ENCODE measurements around the gene PIK3R2. TPM values are rescaled to one million over a fixed set of nuclear protein-coding genes. Genes with fewer than 3 reads are reported as not detected.

PIK3R2 gene
- total RNA-seq, 1 donor from 2014 or later = 41.4 TPM

DNA sequence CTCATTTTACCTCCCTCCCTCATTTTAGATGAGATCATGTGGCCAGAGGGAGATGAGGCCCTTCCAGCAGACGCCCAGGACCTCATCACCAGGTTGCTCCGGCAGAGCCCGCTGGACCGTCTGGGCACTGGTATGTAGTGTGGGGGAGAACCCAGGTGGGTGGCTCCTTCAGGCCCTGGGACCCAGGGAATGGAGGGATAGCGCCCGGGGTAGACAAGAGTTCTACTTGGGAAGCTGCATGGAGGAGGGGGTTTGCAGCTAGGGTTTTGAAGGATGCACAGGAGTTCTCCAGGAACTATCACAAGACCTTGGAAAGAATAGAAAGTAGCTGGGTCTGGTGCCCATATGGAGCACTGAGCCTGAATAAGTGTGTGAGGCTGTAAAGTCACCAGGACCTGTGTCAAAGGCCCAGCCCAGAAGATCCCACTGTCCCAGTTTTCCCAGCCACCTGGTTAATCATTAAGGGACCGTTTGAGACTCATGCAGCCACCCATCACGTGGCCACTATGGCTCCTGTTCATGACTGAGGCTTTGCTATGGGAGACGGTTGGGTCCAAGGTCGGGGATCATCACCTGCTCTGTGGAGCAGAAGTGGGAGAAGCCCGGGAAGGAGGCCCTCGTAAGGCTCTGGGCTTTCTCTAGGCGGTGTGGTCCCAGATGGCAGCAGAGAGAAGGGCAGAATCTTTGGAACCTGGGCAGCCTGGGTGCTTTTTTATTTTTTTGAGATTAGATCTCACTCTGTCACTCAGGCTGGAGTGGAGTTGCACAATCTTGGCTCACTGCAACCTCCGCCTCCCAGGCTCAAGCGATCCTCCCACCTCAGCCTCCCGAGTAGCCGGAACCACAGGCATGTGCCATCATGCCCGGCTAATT is 17.0 kb upstream of the PIK3R2 start:
- TF ChIP-seq, protein P1, sequence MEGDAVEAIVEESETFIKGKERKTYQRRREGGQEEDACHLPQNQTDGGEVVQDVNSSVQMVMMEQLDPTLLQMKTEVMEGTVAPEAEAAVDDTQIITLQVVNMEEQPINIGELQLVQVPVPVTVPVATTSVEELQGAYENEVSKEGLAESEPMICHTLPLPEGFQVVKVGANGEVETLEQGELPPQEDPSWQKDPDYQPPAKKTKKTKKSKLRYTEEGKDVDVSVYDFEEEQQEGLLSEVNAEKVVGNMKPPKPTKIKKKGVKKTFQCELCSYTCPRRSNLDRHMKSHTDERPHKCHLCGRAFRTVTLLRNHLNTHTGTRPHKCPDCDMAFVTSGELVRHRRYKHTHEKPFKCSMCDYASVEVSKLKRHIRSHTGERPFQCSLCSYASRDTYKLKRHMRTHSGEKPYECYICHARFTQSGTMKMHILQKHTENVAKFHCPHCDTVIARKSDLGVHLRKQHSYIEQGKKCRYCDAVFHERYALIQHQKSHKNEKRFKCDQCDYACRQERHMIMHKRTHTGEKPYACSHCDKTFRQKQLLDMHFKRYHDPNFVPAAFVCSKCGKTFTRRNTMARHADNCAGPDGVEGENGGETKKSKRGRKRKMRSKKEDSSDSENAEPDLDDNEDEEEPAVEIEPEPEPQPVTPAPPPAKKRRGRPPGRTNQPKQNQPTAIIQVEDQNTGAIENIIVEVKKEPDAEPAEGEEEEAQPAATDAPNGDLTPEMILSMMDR (IDR thresholded peaks at IDR 0.05; ENCODE audit: insufficient read depth, low read length, poor library complexity, severe bottlenecking) = no peak
- Histone ChIP-seq H3K27me3 (ENCODE audit: control insufficient read depth, insufficient read depth, low read length) (no peaks in the 10 kb centered on the region), H3K36me3 (ENCODE audit: control insufficient read depth, insufficient read depth, low read length) (no peaks in the 10 kb centered on the region), H3K4me3 (ENCODE audit: low read depth, low read length) (no peak overlapping the region)
- no peak for DNase-seq (ENCODE audit: low read depth)

- H3K36me3 ChIP-seq (ENCODE audit: control insufficient read depth, insufficient read depth, low read length) = peaks cover 1% of the 10 kb centered on the region
- no peak overlapping the region for H3K4me3 ChIP-seq (ENCODE audit: low read depth, low read length)
- TF ChIP-seq, protein P1 (IDR thresholded peaks at IDR 0.05; ENCODE audit: insufficient read depth, low read length, poor library complexity, severe bottlenecking) = no peak
- H3K27me3 ChIP-seq (ENCODE audit: control insufficient read depth, insufficient read depth, low read length) = no peaks in the 10 kb centered on the region
- DNase-seq (ENCODE audit: low read depth) = no peak
These were observed 15.7 kb upstream of the PIK3R2 start for GRCh38 chr19:18137242-18137641.

GRCh38 chr19:18137657-18138339 is 15.2 kb upstream of the PIK3R2 start:
- TF ChIP-seq, protein P1 (IDR thresholded peaks at IDR 0.05; ENCODE audit: insufficient read depth, low read length, poor library complexity, severe bottlenecking) = no peak
- Histone ChIP-seq H3K27me3 (ENCODE audit: control insufficient read depth, insufficient read depth, low read length) (no peaks in the 10 kb centered on the region), H3K36me3 (ENCODE audit: control insufficient read depth, insufficient read depth, low read length) (peaks cover 1% of the 10 kb centered on the region), H3K4me3 (ENCODE audit: low read depth, low read length) (no peak overlapping the region)
- DNase-seq (ENCODE audit: low read depth) = no peak

DNA sequence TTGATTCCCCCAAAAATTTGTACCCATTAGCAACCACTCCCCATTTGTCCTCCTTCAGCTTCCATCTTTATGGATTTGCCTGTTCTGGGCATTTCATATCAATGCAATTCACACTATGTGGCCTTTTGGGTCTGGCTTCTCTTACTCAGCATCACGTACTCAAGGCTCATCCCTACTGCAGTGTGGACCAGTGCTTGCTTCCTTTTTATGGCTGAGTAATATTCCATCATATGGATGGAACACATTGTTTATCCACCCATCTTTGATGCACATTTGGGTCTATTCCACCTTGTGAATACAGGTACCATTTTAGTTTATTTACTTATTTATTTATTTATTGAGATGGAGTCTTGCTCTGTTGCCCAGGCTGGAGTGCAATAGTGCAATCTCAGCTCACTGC is 12.5 kb upstream of the PIK3R2 start:
- no peak for DNase-seq (ENCODE audit: low read depth)
- Histone ChIP-seq H3K36me3 (ENCODE audit: control insufficient read depth, insufficient read depth, low read length) (peaks cover 1% of the 10 kb centered on the region), H3K27me3 (ENCODE audit: control insufficient read depth, insufficient read depth, low read length) (no peaks in the 10 kb centered on the region), H3K4me3 (ENCODE audit: low read depth, low read length) (no peak overlapping the region)
- TF ChIP-seq, protein P1 (IDR thresholded peaks at IDR 0.05; ENCODE audit: insufficient read depth, low read length, poor library complexity, severe bottlenecking) = no peak

GRCh38 chr19:18141031-18141430 is 11.9 kb upstream of the PIK3R2 start:
- TF ChIP-seq, protein P1 (IDR thresholded peaks at IDR 0.05; ENCODE audit: insufficient read depth, low read length, poor library complexity, severe bottlenecking) = no peak
- Histone ChIP-seq H3K27me3 (ENCODE audit: control insufficient read depth, insufficient read depth, low read length) (no peaks in the 10 kb centered on the region), H3K36me3 (ENCODE audit: control insufficient read depth, insufficient read depth, low read length) (peaks cover 1% of the 10 kb centered on the region), H3K4me3 (ENCODE audit: low read depth, low read length) (no peak overlapping the region)
- DNase-seq (ENCODE audit: low read depth) = no peak
